DOHH2 (cell line): Measurements from ENCODE around the gene RAB17.

Experiments
- EZH2phosphoT487 ChIP-seq: fragments of 200-600 bp; sonication (generic); IDR thresholded peaks from 2 replicates; pipeline ENCODE4 v1.6.1; 2017; ENCODE audit warnings: borderline replicate concordance, mild to moderate bottlenecking, antibody characterized with exemption, low read length, moderate library complexity, mixed read lengths
- TF ChIP-seq, protein P1 (sequence below): fragments of 200-600 bp; sonication (generic); IDR thresholded peaks from one replicate; pipeline ENCODE4 v1.5.1; 2014; ENCODE audit warnings: antibody characterized with exemption, mild to moderate bottlenecking, low read depth, low read length; ENCODE audit not compliant: poor library complexity, severe bottlenecking

DNA sequence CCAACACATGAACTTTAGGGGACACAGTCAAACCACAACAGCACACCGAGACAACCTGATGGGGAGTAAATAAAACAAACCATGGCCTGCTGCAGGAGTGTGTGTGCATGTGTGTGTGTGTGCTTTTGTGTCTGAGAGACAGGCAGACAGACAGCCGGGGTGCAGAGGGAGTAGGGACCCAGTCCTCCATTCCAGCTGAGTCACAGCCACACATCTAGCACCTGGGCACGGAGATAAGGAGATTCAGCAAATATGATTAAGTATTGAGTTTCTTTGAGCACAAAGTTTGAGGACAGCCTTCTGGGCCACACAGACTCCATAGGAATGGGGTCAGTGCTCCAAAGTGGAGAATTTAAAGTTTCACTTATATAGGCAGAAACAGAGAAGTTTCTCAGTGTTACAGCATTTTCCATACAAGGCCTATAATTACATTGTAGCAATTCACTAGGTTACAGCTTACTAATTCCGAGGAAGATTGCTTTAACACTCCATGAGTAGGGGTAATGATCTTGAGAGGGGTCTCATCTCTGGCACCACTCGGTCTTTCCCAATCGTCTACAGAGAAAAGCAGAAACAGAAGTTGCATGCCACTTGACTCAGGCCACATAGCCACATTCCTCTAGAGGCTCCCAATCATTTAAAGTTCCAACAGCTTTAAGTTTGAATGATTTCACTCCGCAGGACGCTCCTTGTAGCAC lies 55.0 kb downstream of the RAB17 start:
- TF ChIP-seq, protein P1, sequence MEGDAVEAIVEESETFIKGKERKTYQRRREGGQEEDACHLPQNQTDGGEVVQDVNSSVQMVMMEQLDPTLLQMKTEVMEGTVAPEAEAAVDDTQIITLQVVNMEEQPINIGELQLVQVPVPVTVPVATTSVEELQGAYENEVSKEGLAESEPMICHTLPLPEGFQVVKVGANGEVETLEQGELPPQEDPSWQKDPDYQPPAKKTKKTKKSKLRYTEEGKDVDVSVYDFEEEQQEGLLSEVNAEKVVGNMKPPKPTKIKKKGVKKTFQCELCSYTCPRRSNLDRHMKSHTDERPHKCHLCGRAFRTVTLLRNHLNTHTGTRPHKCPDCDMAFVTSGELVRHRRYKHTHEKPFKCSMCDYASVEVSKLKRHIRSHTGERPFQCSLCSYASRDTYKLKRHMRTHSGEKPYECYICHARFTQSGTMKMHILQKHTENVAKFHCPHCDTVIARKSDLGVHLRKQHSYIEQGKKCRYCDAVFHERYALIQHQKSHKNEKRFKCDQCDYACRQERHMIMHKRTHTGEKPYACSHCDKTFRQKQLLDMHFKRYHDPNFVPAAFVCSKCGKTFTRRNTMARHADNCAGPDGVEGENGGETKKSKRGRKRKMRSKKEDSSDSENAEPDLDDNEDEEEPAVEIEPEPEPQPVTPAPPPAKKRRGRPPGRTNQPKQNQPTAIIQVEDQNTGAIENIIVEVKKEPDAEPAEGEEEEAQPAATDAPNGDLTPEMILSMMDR = no peak
- TF ChIP-seq EZH2phosphoT487 = no peak
